SK-N-SH treated with all-trans-retinoic acid at 6 μM for 48 hours (cell line): Measurements from ENCODE around the gene KL.

Experiments
- ATAC-seq: fragments of 200-7000 bp; cut with Tn5 transposase; 3 replicates; pipeline ENCODE4 v1.9.1; 2020; ENCODE audit warnings: mild to moderate bottlenecking, moderate library complexity
- BACH2 ChIP-seq: fragments of 250-450 bp; sonication (Bioruptor Pico); IDR thresholded peaks from 2 replicates; pipeline ENCODE4 v1.9.0; 2021; ENCODE audit warnings: mild to moderate bottlenecking, borderline replicate concordance
- CREB5 ChIP-seq: fragments of 250-450 bp; sonication (Bioruptor Pico); IDR thresholded peaks from 2 replicates; pipeline ENCODE4 v1.5.1; 2020; ENCODE audit warnings: low read depth, mild to moderate bottlenecking, moderate library complexity
- CSDC2 ChIP-seq: fragments of 250-450 bp; sonication (Bioruptor Pico); IDR thresholded peaks from 2 replicates; pipeline ENCODE4 v1.5.0; 2020; ENCODE audit warnings: mild to moderate bottlenecking, moderate library complexity
- ESRRG ChIP-seq: fragments of 250-450 bp; sonication (Bioruptor Pico); IDR thresholded peaks from 2 replicates; pipeline ENCODE4 v1.6.1; 2021; ENCODE audit warnings: mild to moderate bottlenecking
- ISL1 ChIP-seq: fragments of 250-450 bp; sonication (Bioruptor Pico); IDR thresholded peaks from 2 replicates; pipeline ENCODE4 v2.1.2; 2022; ENCODE audit warnings: mild to moderate bottlenecking, moderate library complexity
- OSR1 ChIP-seq: fragments of 250-450 bp; sonication (Bioruptor Pico); IDR thresholded peaks from 2 replicates; pipeline ENCODE4 v1.8.0; 2022; ENCODE audit warnings: moderate library complexity, mild to moderate bottlenecking, inconsistent platforms
- PATZ1 ChIP-seq: fragments of 250-450 bp; sonication (Bioruptor Pico); IDR thresholded peaks from 2 replicates; pipeline ENCODE4 v1.8.0; 2020; ENCODE audit warnings: mild to moderate bottlenecking, moderate library complexity, borderline replicate concordance
- POU6F1 ChIP-seq: fragments of 250-450 bp; sonication (Bioruptor Pico); IDR thresholded peaks from 2 replicates; pipeline ENCODE4 v1.8.0; 2021; ENCODE audit warnings: low read depth, mild to moderate bottlenecking, moderate library complexity, borderline replicate concordance
- PPARA ChIP-seq: fragments of 250-450 bp; sonication (Bioruptor Pico); IDR thresholded peaks from 2 replicates; pipeline ENCODE4 v1.5.0; 2020; ENCODE audit warnings: mild to moderate bottlenecking, borderline replicate concordance
- RARB ChIP-seq: fragments of 250-450 bp; sonication (Bioruptor Pico); IDR thresholded peaks from 2 replicates; pipeline ENCODE4 v1.8.0; 2021; ENCODE audit warnings: mild to moderate bottlenecking, moderate library complexity
- SNAI2 ChIP-seq: fragments of 250-450 bp; sonication (Bioruptor Pico); IDR thresholded peaks from 2 replicates; pipeline ENCODE4 v1.5.0; 2020; ENCODE audit warnings: mild to moderate bottlenecking, moderate library complexity
- TCF4 ChIP-seq: fragments of 250-450 bp; sonication (Bioruptor Pico); IDR thresholded peaks from 2 replicates; pipeline ENCODE4 v1.8.0; 2021; ENCODE audit warnings: mild to moderate bottlenecking, moderate library complexity, borderline replicate concordance
- TOX ChIP-seq: fragments of 250-450 bp; sonication (Bioruptor Pico); IDR thresholded peaks from 2 replicates; pipeline ENCODE4 v1.8.0; 2021; ENCODE audit warnings: mild to moderate bottlenecking, moderate library complexity, borderline replicate concordance
- TSHZ2 ChIP-seq: fragments of 250-450 bp; sonication (Bioruptor Pico); IDR thresholded peaks from 2 replicates; pipeline ENCODE4 v1.5.0; 2020; ENCODE audit warnings: mild to moderate bottlenecking, moderate library complexity
- ZC3H10 ChIP-seq: fragments of 250-450 bp; sonication (Bioruptor Pico); IDR thresholded peaks from 2 replicates; pipeline ENCODE4 v1.5.1; 2021; ENCODE audit warnings: mild to moderate bottlenecking, moderate library complexity
- ZFP3 ChIP-seq: fragments of 250-450 bp; sonication (Bioruptor Pico); IDR thresholded peaks from 2 replicates; pipeline ENCODE4 v1.5.0; 2020; ENCODE audit warnings: mild to moderate bottlenecking, moderate library complexity
- ZFP30 ChIP-seq: fragments of 450-650 bp; formaldehyde crosslinking; IDR thresholded peaks from 2 replicates; pipeline ENCODE4 v1.5.0; 2022; ENCODE audit warnings: mild to moderate bottlenecking, moderate library complexity
- ZNF70 ChIP-seq: fragments of 450-650 bp; formaldehyde crosslinking; IDR thresholded peaks from 2 replicates; pipeline ENCODE4 v1.5.0; 2020; ENCODE audit warnings: mild to moderate bottlenecking, moderate library complexity
- ZNF8 ChIP-seq: fragments of 450-650 bp; formaldehyde crosslinking; IDR thresholded peaks from 2 replicates; pipeline ENCODE4 v1.5.0; 2020; ENCODE audit warnings: mild to moderate bottlenecking, moderate library complexity
- TF ChIP-seq, protein P1 (sequence below): fragments of 250-450 bp; sonication (Bioruptor Pico); IDR thresholded peaks from 2 replicates; pipeline ENCODE4 v1.5.1; 2021; ENCODE audit warnings: mild to moderate bottlenecking, moderate library complexity

Gene KL

GRCh38 chr13:33034882-33035520 is 18.8 kb downstream of the KL start (continued):
- TF ChIP-seq CREB5 (CRISPR knock-in tag) (no peak), ZNF8 (CRISPR knock-in tag) (no peak), ZFP3 (CRISPR knock-in tag) (no peak)

DNA sequence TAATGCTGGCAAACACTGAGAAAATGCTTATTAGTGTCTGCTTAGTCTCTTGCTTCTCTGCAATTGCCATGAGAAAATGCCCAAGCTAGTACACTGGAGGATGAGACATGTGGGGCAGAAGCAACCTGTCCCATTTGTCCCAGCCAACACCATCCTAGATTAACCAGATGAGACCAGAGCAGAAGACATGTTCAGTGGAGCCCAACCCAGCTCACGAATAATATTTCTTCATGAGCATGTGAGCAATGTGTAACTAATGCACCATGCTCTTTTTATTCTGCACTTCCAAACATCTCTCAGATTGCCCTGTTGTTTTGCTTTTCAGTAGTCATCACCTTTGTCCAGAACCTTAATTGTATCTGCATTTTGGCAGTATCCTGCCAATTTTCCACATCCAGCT is 21.4 kb downstream of the KL start:
- TF ChIP-seq BACH2 (no peak), SNAI2 (no peak), ZNF70 (CRISPR knock-in tag) (no peak), ISL1 (CRISPR knock-in tag) (no peak), CSDC2 (no peak), CREB5 (CRISPR knock-in tag) (no peak)
- no peak for ATAC-seq

DNA sequence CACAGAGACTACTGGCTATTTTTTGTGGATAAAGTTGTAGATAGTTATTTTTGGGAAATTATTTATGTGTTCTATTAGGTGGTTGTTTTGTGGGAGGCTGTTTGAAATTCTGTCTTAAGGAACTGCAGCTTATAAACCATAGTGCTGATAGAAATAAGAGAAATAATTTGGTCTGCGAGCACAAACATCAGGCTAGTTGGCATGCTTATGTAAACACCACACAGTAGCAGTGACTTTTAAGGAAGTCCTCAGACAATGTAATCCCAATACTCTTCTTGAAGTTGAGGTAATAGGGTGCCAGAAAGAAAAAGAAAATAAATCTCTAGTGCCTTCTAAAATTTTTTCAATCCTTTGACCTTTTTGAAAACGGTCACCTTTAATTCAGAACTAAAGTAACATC is 23.9 kb downstream of the KL start:
- ATAC-seq, result no peak

More for the DNA sequence above, 23.9 kb downstream of the KL start:
- no peak for TF ChIP-seq TOX (CRISPR knock-in tag)
- no peak for TF ChIP-seq ZNF8 (CRISPR knock-in tag)
- no peak for TF ChIP-seq OSR1 (CRISPR knock-in tag)
- no peak for TF ChIP-seq POU6F1
- no peak for TF ChIP-seq ESRRG (CRISPR knock-in tag)
- no peak for TF ChIP-seq TSHZ2
- TF ChIP-seq ZNF70 (CRISPR knock-in tag), result no peak
- TF ChIP-seq TCF4, result no peak
- TF ChIP-seq, protein P1, sequence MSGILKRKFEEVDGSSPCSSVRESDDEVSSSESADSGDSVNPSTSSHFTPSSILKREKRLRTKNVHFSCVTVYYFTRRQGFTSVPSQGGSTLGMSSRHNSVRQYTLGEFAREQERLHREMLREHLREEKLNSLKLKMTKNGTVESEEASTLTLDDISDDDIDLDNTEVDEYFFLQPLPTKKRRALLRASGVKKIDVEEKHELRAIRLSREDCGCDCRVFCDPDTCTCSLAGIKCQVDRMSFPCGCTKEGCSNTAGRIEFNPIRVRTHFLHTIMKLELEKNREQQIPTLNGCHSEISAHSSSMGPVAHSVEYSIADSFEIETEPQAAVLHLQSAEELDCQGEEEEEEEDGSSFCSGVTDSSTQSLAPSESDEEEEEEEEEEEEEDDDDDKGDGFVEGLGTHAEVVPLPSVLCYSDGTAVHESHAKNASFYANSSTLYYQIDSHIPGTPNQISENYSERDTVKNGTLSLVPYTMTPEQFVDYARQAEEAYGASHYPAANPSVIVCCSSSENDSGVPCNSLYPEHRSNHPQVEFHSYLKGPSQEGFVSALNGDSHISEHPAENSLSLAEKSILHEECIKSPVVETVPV (CRISPR knock-in tag), result no peak
- no peak for TF ChIP-seq ZFP30 (CRISPR knock-in tag)
- no peak for TF ChIP-seq RARB (CRISPR knock-in tag)
- no peak for TF ChIP-seq ISL1 (CRISPR knock-in tag)
- no peak for TF ChIP-seq BACH2
- TF ChIP-seq ZC3H10 (CRISPR knock-in tag), result no peak
- no peak for TF ChIP-seq CSDC2
- TF ChIP-seq ZFP3 (CRISPR knock-in tag), result no peak
- TF ChIP-seq PPARA (CRISPR knock-in tag), result no peak
- no peak for TF ChIP-seq CREB5 (CRISPR knock-in tag)
- no peak for TF ChIP-seq PATZ1 (CRISPR knock-in tag)
